ENCODE measurements around the gene RTL1. TPM values are rescaled to one million over a fixed set of nuclear protein-coding genes. Genes with fewer than 3 reads are reported as not detected.

The RTL1 gene
- total RNA-seq, 1 donor from 2014 or later = not detected

GRCh38 chr14:100862277-100862676, 41.2 kb downstream of the RTL1 start:
- H3K4me3 Mint-ChIP-seq (ENCODE audit: low read depth) = no peak overlapping the region
- DNase-seq (ENCODE audit: low spot score) = no peak
- intact Hi-C loops (cut with micrococcal nuclease) = no loop called here
- H3K36me3 Mint-ChIP-seq (ENCODE audit: low read depth) = no peaks in the 10 kb centered on the region
- H3K9me3 Mint-ChIP-seq = no peaks in the 10 kb centered on the region
- no peaks in the 10 kb centered on the region for H3K27me3 Mint-ChIP-seq (ENCODE audit: low read depth)
- H3K4me1 Mint-ChIP-seq (ENCODE audit: low read depth) = no peaks in the 10 kb centered on the region
- H3K27ac Mint-ChIP-seq = no peak overlapping the region

GRCh38 chr14:100861937-100862247, 41.6 kb downstream of the RTL1 start:
- H3K9me3 Mint-ChIP-seq = no peaks in the 10 kb centered on the region
- intact Hi-C loops (cut with micrococcal nuclease) = no loop called here
- no peak overlapping the region for H3K27ac Mint-ChIP-seq
- H3K4me3 Mint-ChIP-seq (ENCODE audit: low read depth) = no peak overlapping the region
- no peaks in the 10 kb centered on the region for H3K27me3 Mint-ChIP-seq (ENCODE audit: low read depth)
- H3K36me3 Mint-ChIP-seq (ENCODE audit: low read depth) = no peaks in the 10 kb centered on the region
- DNase-seq (ENCODE audit: low spot score) = no peak
- no peaks in the 10 kb centered on the region for H3K4me1 Mint-ChIP-seq (ENCODE audit: low read depth)

GRCh38 chr14:100861188-100861936, 42.2 kb downstream of the RTL1 start:
- no peaks in the 10 kb centered on the region for H3K9me3 Mint-ChIP-seq
- no peak overlapping the region for H3K27ac Mint-ChIP-seq
- H3K4me3 Mint-ChIP-seq (ENCODE audit: low read depth) = no peak overlapping the region
- no peaks in the 10 kb centered on the region for H3K4me1 Mint-ChIP-seq (ENCODE audit: low read depth)
- no peaks in the 10 kb centered on the region for H3K27me3 Mint-ChIP-seq (ENCODE audit: low read depth)
- intact Hi-C loops (cut with micrococcal nuclease) = no loop called here
- no peak for DNase-seq (ENCODE audit: low spot score)
- H3K36me3 Mint-ChIP-seq (ENCODE audit: low read depth) = no peaks in the 10 kb centered on the region

GRCh38 chr14:100860556-100861187, 42.9 kb downstream of the RTL1 start:
- Mint-ChIP-seq H3K27me3 (ENCODE audit: low read depth) (no peaks in the 10 kb centered on the region), H3K4me3 (ENCODE audit: low read depth) (no peak overlapping the region), H3K36me3 (ENCODE audit: low read depth) (no peaks in the 10 kb centered on the region), H3K9me3 (no peaks in the 10 kb centered on the region), H3K27ac (no peak overlapping the region), H3K4me1 (ENCODE audit: low read depth) (no peaks in the 10 kb centered on the region)
- DNase-seq (ENCODE audit: low spot score) = no peak
- intact Hi-C loops (cut with micrococcal nuclease) = no loop called here

GRCh38 chr14:100859781-100860180, 43.7 kb downstream of the RTL1 start:
- Mint-ChIP-seq H3K4me1 (ENCODE audit: low read depth) (no peaks in the 10 kb centered on the region), H3K27ac (no peak overlapping the region), H3K27me3 (ENCODE audit: low read depth) (no peaks in the 10 kb centered on the region), H3K36me3 (ENCODE audit: low read depth) (no peaks in the 10 kb centered on the region), H3K4me3 (ENCODE audit: low read depth) (no peak overlapping the region), H3K9me3 (no peaks in the 10 kb centered on the region)
- intact Hi-C loops (cut with micrococcal nuclease) = loop anchor here (10.0 kb wide), 1 partner anchor 375 kb away; no protein-coding TSS in a partner anchor
- DNase-seq (ENCODE audit: low spot score) = no peak

GRCh38 chr14:100858838-100859220, 44.7 kb downstream of the RTL1 start:
- Mint-ChIP-seq H3K27ac (no peak overlapping the region), H3K27me3 (ENCODE audit: low read depth) (no peaks in the 10 kb centered on the region), H3K36me3 (ENCODE audit: low read depth) (no peaks in the 10 kb centered on the region), H3K9me3 (no peaks in the 10 kb centered on the region), H3K4me3 (ENCODE audit: low read depth) (no peak overlapping the region), H3K4me1 (ENCODE audit: low read depth) (no peaks in the 10 kb centered on the region)
- DNase-seq (ENCODE audit: low spot score) = no peak
- intact Hi-C loops (cut with micrococcal nuclease) = loop anchor here (10.0 kb wide), 1 partner anchor 376 kb away; no protein-coding TSS in a partner anchor

- intact Hi-C loops (cut with micrococcal nuclease) = loop anchor here (10.0 kb wide), 1 partner anchor 377 kb away; no protein-coding TSS in a partner anchor
- H3K27ac Mint-ChIP-seq = no peak overlapping the region
- peaks cover 2% of the 10 kb centered on the region for H3K27me3 Mint-ChIP-seq (ENCODE audit: low read depth)
- no peak overlapping the region for H3K4me3 Mint-ChIP-seq (ENCODE audit: low read depth)
- H3K36me3 Mint-ChIP-seq (ENCODE audit: low read depth) = no peaks in the 10 kb centered on the region
- H3K9me3 Mint-ChIP-seq = no peaks in the 10 kb centered on the region
- H3K4me1 Mint-ChIP-seq (ENCODE audit: low read depth) = no peaks in the 10 kb centered on the region
- no peak for DNase-seq (ENCODE audit: low spot score)
These were observed 45.3 kb downstream of the RTL1 start for GRCh38 chr14:100857923-100858837.

GRCh38 chr14:100857233-100857922, 46.1 kb downstream of the RTL1 start:
- intact Hi-C loops (cut with micrococcal nuclease) = loop anchor here (10.0 kb wide), 1 partner anchor 377 kb away; no protein-coding TSS in a partner anchor
- no peak overlapping the region for H3K27ac Mint-ChIP-seq
- DNase-seq (ENCODE audit: low spot score) = no peak
- no peaks in the 10 kb centered on the region for H3K36me3 Mint-ChIP-seq (ENCODE audit: low read depth)
- H3K4me3 Mint-ChIP-seq (ENCODE audit: low read depth) = no peak overlapping the region
- no peaks in the 10 kb centered on the region for H3K4me1 Mint-ChIP-seq (ENCODE audit: low read depth)
- no peaks in the 10 kb centered on the region for H3K9me3 Mint-ChIP-seq
- peaks cover 2% of the 10 kb centered on the region for H3K27me3 Mint-ChIP-seq (ENCODE audit: low read depth)

- DNase-seq (ENCODE audit: low spot score) = no peak
- no peaks in the 10 kb centered on the region for H3K9me3 Mint-ChIP-seq
- peaks cover 2% of the 10 kb centered on the region for H3K27me3 Mint-ChIP-seq (ENCODE audit: low read depth)
- H3K4me1 Mint-ChIP-seq (ENCODE audit: low read depth) = no peaks in the 10 kb centered on the region
- intact Hi-C loops (cut with micrococcal nuclease) = loop anchor here (10.0 kb wide), 1 partner anchor 378 kb away; no protein-coding TSS in a partner anchor
- no peak overlapping the region for H3K4me3 Mint-ChIP-seq (ENCODE audit: low read depth)
- no peak overlapping the region for H3K27ac Mint-ChIP-seq
- no peaks in the 10 kb centered on the region for H3K36me3 Mint-ChIP-seq (ENCODE audit: low read depth)
These were observed 47.2 kb downstream of the RTL1 start for GRCh38 chr14:100856056-100856950.

GRCh38 chr14:100855256-100855930, 48.1 kb downstream of the RTL1 start:
- no peak overlapping the region for H3K27ac Mint-ChIP-seq
- intact Hi-C loops (cut with micrococcal nuclease) = loop anchor here (10.0 kb wide), 1 partner anchor 379 kb away; no protein-coding TSS in a partner anchor
- H3K9me3 Mint-ChIP-seq = no peaks in the 10 kb centered on the region
- peaks cover 2% of the 10 kb centered on the region for H3K27me3 Mint-ChIP-seq (ENCODE audit: low read depth)
- DNase-seq (ENCODE audit: low spot score) = no peak
- no peaks in the 10 kb centered on the region for H3K36me3 Mint-ChIP-seq (ENCODE audit: low read depth)
- H3K4me1 Mint-ChIP-seq (ENCODE audit: low read depth) = no peaks in the 10 kb centered on the region
- H3K4me3 Mint-ChIP-seq (ENCODE audit: low read depth) = no peak overlapping the region

- DNase-seq (ENCODE audit: low spot score) = no peak
- Mint-ChIP-seq H3K36me3 (ENCODE audit: low read depth) (no peaks in the 10 kb centered on the region), H3K27ac (no peak overlapping the region), H3K4me1 (ENCODE audit: low read depth) (no peaks in the 10 kb centered on the region), H3K27me3 (ENCODE audit: low read depth) (peaks cover 2% of the 10 kb centered on the region), H3K9me3 (no peaks in the 10 kb centered on the region), H3K4me3 (ENCODE audit: low read depth) (no peak overlapping the region)
- intact Hi-C loops (cut with micrococcal nuclease) = loop anchor here (10.0 kb wide), 1 partner anchor 380 kb away; no protein-coding TSS in a partner anchor
These were observed 49.1 kb downstream of the RTL1 start for GRCh38 chr14:100854435-100854834.

Measured in activated T-helper 2 cell treated with anti-CD3 and anti-CD28 coated beads, Interferon-gamma antibody, Interleukin-2, Interleukin-4, amounts not matched to agents 10 μg/mL and 5 μg/mL and 100 μg/mL, durations not matched to agents 14 hours and 24 hours and 36 hours (primary cell).